Calu3 (cell line): ENCODE results near the gene UBE2E3. TPM values are rescaled to one million over a fixed set of nuclear protein-coding genes. Genes with fewer than 3 reads are reported as not detected.

ENCODE experiments used
- BruUV-seq: library from RNA; stranded (reverse); fragments of 400-500 nt; replicated peaks from 2 replicates; lab custom pipeline; 2021; lab: Mats Ljungman, UMichigan
- CTCF ChIA-PET: fragments of 300-600 bp; sonication (Branson Sonifier 250); formaldehyde crosslinking; loops from one replicate; lab custom pipeline; 2022; ENCODE audit warnings: antibody characterized with exemption; lab: Charles Lee
- DNase-seq: peaks from one replicate; pipeline ENCODE4 v3.0.0; 2022
- H3K27ac Mint-ChIP-seq: one replicate; pipeline ENCODE4 v1.8.0; 2022; ENCODE audit warnings: mixed read lengths; ENCODE audit not compliant: unreplicated experiment
- H3K27me3 Mint-ChIP-seq: one replicate; pipeline ENCODE4 v1.8.0; 2022; ENCODE audit warnings: mixed read lengths; ENCODE audit not compliant: unreplicated experiment
- H3K36me3 Mint-ChIP-seq: one replicate; pipeline ENCODE4 v1.8.0; 2022; ENCODE audit warnings: mild to moderate bottlenecking, moderate library complexity, mixed read lengths; ENCODE audit not compliant: insufficient read depth, unreplicated experiment
- H3K4me1 Mint-ChIP-seq: one replicate; pipeline ENCODE4 v1.8.0; 2022; ENCODE audit warnings: mild to moderate bottlenecking, low read depth, mixed read lengths; ENCODE audit not compliant: unreplicated experiment
- H3K4me3 Mint-ChIP-seq: one replicate; pipeline ENCODE4 v1.8.0; 2022; ENCODE audit warnings: mild to moderate bottlenecking, low read depth, moderate library complexity, mixed read lengths; ENCODE audit not compliant: unreplicated experiment
- H3K9me3 Mint-ChIP-seq: one replicate; pipeline ENCODE4 v1.8.0; 2022; ENCODE audit warnings: low read depth, mixed read lengths; ENCODE audit not compliant: unreplicated experiment
- CTCF ChIP-seq: fragments of 200-600 bp; IDR thresholded peaks from one replicate; pipeline ENCODE4 v1.8.0; 2022; ENCODE audit warnings: antibody characterized with exemption; ENCODE audit not compliant: unreplicated experiment
- intact Hi-C: fragments of 100-400 bp; cut with micrococcal nuclease; formaldehyde crosslinking; loops from one replicate; pipeline ENCODE4 v1.10.0; 2022; ENCODE audit not compliant: unreplicated experiment
- total RNA-seq: library from RNA; stranded (reverse); gene quantifications from 2 replicates; pipeline ENCODE4 v1.2.3, GENCODE V29; 2022

UBE2E3 gene
- total RNA-seq, 1 experiment from 2014 or later = 64.3 TPM

DNA sequence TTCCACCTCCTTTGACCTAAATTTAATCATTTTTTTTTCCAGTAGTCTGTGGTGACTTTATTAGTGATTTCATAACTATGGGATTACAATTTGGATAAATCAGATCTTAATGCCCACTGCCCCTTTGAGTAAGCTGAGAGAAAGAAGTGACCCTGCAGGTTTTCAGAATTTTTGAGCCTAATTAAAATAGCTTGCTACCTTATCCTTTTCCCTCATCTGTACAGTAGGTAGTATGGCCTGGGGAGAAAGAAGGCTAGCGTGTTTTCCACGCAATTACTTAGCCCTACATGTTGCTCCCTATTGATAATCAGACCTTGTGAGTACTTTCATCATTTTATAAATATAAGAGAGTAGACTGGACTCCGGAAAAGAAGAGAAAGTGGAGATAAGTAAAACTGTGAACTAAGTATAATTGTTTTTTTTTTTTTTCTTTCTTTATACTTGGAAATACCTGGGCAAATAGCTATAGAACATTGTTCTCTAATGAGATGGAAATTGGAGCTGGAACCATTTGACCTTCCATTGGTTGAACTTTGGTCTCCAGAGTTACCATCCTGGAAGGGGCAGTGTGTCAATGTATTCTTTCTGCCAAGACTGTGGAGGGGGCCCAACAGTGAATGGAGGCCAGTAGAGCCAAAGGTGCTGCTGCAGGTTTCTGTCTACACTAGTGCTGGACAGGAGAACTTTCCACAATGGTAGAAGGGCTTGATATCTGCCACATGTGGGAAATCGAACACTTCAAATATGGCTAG is 26.9 kb downstream of the UBE2E3 start:
- Mint-ChIP-seq H3K4me1 (peaks cover 9% of the 10 kb centered on the region), H3K27me3 (no peaks in the 10 kb centered on the region), H3K9me3 (no peaks in the 10 kb centered on the region), H3K4me3 (no peak overlapping the region), H3K27ac (no peak overlapping the region), H3K36me3 (no peaks in the 10 kb centered on the region)
- BruUV-seq = no TSS peak
- intact Hi-C loops = no loop called here
- CTCF ChIA-PET = interaction anchor here (0.7 kb wide), 1 partner anchor 423 kb away, joined by 3 read pairs; no protein-coding TSS in a partner anchor
- DNase-seq = no peak
- TF ChIP-seq CTCF = no peak

- BruUV-seq = no TSS peak
- Mint-ChIP-seq H3K27ac (no peak overlapping the region), H3K36me3 (no peaks in the 10 kb centered on the region), H3K4me1 (peaks cover 10% of the 10 kb centered on the region), H3K9me3 (no peaks in the 10 kb centered on the region), H3K4me3 (no peak overlapping the region), H3K27me3 (no peaks in the 10 kb centered on the region)
- no peak for DNase-seq
- CTCF ChIA-PET = no interaction called here
- intact Hi-C loops = no loop called here
- TF ChIP-seq CTCF = no peak
Observed at GRCh38 chr2:181008407-181008806, 28.0 kb downstream of the UBE2E3 start.

DNA sequence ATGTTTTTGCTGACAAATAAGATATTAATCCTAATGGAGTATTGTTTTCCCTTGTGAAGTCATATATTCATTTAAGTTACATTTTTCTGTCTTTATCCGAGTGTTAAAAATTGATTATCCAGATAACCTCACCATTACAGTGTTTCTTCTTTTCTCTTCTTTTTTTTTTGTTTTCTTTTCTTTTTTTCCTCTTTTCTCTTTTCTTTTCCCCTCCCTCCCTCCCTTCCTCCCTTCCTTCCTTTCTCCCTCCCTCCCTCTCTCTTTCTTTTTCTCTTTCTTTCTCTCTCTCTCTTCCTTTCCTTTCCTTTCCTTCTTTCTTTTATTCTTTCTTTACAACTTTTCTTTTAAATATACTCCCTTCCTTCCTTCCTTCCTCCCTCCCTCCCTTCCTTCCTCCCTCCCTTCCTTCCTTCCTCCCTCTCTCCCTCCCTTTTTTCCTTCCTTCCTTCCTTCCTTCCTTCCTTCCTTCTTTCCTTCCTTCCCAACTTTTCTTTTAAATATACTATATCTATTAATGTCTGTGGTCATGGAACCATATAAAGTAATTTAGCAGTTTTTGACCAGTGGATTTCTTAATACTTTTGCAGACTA is 40.9 kb downstream of the UBE2E3 start:
- CTCF ChIA-PET = interaction anchor here (0.5 kb wide), 1 partner anchor 423 kb away, joined by 3 read pairs; no protein-coding TSS in a partner anchor
- Mint-ChIP-seq H3K4me3 (no peak overlapping the region), H3K36me3 (no peaks in the 10 kb centered on the region), H3K9me3 (no peaks in the 10 kb centered on the region), H3K4me1 (peaks cover 10% of the 10 kb centered on the region), H3K27ac (no peak overlapping the region), H3K27me3 (no peaks in the 10 kb centered on the region)
- BruUV-seq = no TSS peak
- intact Hi-C loops = no loop called here
- no peak for TF ChIP-seq CTCF
- no peak for DNase-seq

DNA sequence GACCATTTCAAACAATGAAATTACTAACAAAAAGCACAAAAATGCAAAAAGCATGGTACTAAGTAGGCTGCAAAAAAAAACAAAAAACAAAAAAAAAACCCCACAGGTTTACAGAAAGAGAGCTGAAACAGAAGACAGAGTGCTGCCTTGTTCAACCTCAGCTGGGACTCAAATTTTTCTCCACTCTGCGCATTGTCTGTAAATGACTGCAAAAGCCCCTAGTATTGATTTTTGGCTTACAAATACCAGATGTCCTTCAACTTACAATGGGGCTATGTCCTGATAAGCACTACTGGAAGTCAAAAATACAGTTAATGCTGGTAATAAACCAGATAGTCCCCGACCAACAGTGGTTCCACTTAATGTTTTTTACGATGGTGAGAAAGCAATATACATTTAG is 42.2 kb downstream of the UBE2E3 start:
- CTCF ChIA-PET = interaction anchor here (0.6 kb wide), 1 partner anchor 138 kb away, joined by 4 read pairs; no protein-coding TSS in a partner anchor
- DNase-seq = no peak
- H3K4me1 Mint-ChIP-seq = peaks cover 10% of the 10 kb centered on the region
- H3K27me3 Mint-ChIP-seq = no peaks in the 10 kb centered on the region
- H3K4me3 Mint-ChIP-seq = no peak overlapping the region
- TF ChIP-seq CTCF = no peak
- no TSS peak for BruUV-seq
- intact Hi-C loops = no loop called here
- no peaks in the 10 kb centered on the region for H3K9me3 Mint-ChIP-seq
- no peak overlapping the region for H3K27ac Mint-ChIP-seq
- no peaks in the 10 kb centered on the region for H3K36me3 Mint-ChIP-seq
